Left cardiac atrium (tissue), 4 donors: ENCODE data around the gene B9D2. TPM values are rescaled to one million over a fixed set of nuclear protein-coding genes. Genes with fewer than 3 reads are reported as not detected.

ENCODE experiments used
- ATAC-seq, 2 donors: fragments of 200-7000 bp; cut with Tn5 transposase; one replicate each; pipeline ENCODE4 v1.9.1; 2020; ENCODE audit warnings: mild to moderate bottlenecking in 2 of 2, moderate library complexity in 2 of 2
- DNase-seq: peaks from one replicate; pipeline ENCODE4 v3.0.0-alpha.2; 2020
- intact Hi-C, 2 donors: fragments of 100-400 bp; cut with DNase I; formaldehyde crosslinking; loops; one replicate each; pipeline versions ENCODE4 v1.14.1 to v1.15.1; 2022 to 2023
- total RNA-seq, 2 donors: library from RNA; stranded (reverse); fragmentation: NEBNext Ultra II Directional; extraction: Animal tissue kit (Norgen Biotek cat#: 25700); gene quantifications; one replicate each; pipeline ENCODE4 v1.2.1, GENCODE V29; 2021
- donor health status: DM: no; HTN: yes; CAD: no.
- donor health status: DM: no; HTN: yes; CAD: no; lungs with severe emphysema.
- donor health status: DM: yes; HTN: yes; CAD: no.
- donor health status: Dilated cardiomyopathy.

Gene B9D2
- total RNA-seq, 2 donors from 2014 or later: 3.5 to 4.1 TPM

DNA sequence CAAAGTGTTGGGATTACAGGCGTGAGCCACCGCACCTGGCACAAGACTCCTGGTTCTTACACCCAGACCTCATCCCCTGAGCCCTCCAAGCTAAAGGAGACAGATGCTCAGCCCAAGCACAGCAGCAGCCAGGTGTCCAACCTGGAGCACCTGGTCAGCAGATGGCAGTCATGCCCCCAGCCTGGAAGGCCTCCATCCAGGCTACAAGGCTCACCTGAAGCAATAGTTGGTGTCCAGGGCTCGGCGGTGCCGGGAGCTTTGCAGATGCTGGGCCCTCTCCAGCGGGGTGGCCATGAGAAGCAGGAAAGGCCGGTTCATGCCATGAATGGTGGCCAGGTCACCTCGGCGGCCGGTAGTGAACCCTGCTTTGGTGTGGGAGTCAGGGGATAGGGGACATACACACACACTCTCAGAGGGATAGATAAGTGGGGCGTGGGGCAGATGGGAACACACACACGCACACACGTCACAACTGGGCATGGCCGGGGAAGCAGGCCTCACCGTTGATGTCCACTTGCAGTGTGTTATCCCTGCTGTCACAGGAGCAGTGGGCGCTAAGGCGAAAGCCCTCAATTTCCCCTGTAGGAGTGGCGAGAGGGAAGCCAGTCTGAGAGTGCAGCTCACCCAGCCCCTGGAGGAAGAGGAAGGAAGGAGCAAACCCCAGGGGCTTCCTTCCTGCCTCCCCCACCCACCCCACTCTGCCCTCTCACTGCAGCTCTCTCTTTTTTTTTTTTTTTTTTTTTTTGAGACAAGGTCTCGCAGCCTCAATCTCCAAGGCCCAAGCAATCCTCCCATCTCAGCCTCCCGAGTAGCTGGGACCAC lies 22.1 kb downstream of the B9D2 start:
- intact Hi-C loops: no loop called here
- no peak for DNase-seq
- ATAC-seq: peak in 1 of 2 donors; percentile 34

DNA sequence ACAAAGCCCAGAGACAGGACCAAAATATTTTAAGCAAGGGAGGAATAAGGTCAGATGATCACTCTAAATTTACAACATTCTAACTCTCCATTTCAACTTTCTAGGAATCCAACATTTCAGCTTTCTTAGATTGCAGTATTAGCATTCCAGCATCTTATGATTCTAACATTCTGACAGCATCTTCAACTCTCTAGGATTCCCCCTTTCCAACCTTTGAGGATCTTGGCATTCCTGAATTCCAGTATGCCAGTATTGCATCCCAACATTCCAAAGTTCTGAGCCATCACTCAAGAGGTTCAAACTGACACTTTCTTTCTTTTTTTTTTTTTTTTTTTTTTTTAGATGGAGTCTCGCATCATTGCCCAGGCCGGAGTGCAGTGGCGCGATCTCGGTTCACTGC lies 24.0 kb downstream of the B9D2 start:
- no peak for ATAC-seq
- intact Hi-C loops: no loop called here
- no peak for DNase-seq

DNA sequence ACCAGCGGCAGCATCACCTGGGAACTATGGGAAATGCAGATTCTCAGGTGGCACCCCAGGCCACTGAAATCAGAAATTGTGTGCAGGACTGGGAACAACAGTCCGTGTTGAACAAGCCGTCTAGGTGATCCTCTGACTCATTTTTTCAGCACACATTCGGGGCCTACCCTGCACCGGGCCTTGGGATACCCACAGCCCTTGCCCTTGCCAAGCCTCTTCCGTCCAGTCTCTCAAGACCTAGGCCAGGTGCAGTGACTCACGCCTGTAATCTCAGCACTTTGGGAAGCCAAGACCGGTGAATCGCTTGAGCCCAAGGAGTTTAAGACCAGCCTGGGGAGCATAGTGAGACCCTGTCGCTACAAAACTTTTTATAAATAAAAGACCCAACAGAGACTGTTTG lies 28.5 kb downstream of the B9D2 start:
- ATAC-seq: no peak
- intact Hi-C loops: no loop called here
- DNase-seq: no peak

- intact Hi-C loops: no loop called here
- DNase-seq (no peak), ATAC-seq (peak; percentile 35 to 47)
These were observed 29.2 kb downstream of the B9D2 start for GRCh38 chr19:41334793-41335192.

- no peak for DNase-seq
- ATAC-seq: no peak
- intact Hi-C loops: no loop called here
These were observed 31.5 kb downstream of the B9D2 start for GRCh38 chr19:41332468-41332867.

DNA sequence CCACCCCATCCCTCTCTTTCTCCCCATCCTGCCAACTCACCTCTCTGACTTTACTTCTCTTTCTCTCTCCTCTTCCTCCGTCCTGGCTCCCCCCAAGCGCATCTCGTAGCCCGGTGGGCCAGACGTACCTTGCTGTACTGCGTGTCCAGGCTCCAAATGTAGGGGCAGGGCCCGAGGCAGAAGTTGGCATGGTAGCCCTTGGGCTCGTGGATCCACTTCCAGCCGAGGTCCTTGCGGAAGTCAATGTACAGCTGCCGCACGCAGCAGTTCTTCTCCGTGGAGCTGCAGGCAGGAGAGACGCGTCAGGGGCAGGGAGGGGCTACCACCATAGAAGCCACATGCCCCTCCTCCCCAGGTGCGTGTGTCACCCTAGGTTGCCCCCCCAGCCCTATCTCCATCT lies 31.9 kb downstream of the B9D2 start:
- ATAC-seq (no peak), DNase-seq (no peak)
- intact Hi-C loops: no loop called here

DNA sequence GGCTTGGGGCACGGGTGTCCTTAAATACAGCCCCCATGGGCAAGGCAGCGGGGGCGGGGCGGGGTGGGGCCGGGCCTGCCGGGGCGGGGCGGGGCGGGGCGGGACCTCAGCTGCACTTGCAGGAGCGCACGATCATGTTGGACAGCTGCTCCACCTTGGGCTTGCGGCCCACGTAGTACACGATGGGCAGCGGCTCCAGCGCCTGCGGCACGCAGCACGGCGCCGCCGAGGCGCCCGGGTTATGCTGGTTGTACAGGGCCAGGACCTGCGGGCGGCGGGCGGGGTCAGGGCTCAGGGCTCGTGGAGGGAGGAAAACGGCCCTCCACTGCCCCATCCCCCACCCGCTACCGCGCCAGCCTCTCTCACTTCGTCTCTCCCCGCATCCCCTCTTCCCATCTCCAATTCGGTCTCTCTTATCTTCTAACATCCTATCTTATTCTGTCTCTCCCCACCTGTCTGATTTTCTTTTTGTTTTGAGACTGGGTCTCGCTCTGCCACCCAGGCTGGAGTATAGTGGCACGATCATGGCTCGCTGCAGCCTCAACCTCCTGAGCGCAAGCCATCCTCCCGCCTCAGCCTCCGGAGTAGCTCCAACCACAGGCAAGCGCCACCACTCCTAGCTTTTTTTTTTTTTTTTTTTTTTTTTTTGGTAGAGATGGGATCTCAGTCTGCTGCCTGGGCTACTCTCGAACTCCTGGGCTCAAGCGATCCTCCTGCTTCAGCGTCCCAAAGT lies 32.8 kb downstream of the B9D2 start:
- intact Hi-C loops: no loop called here
- DNase-seq: no peak
- ATAC-seq: no peak

GRCh38 chr19:41330481-41330880 lies 33.5 kb downstream of the B9D2 start:
- no peak for DNase-seq
- intact Hi-C loops: no loop called here
- ATAC-seq: no peak

- intact Hi-C loops: loop anchor here in 1 of 2 donors (10.0 kb wide), 1 partner anchor 106 kb away; the partner anchor contains the start of gene DMAC2
- ATAC-seq (no peak), DNase-seq (no peak)
These were observed 35.1 kb downstream of the B9D2 start for GRCh38 chr19:41328842-41329225.

DNA sequence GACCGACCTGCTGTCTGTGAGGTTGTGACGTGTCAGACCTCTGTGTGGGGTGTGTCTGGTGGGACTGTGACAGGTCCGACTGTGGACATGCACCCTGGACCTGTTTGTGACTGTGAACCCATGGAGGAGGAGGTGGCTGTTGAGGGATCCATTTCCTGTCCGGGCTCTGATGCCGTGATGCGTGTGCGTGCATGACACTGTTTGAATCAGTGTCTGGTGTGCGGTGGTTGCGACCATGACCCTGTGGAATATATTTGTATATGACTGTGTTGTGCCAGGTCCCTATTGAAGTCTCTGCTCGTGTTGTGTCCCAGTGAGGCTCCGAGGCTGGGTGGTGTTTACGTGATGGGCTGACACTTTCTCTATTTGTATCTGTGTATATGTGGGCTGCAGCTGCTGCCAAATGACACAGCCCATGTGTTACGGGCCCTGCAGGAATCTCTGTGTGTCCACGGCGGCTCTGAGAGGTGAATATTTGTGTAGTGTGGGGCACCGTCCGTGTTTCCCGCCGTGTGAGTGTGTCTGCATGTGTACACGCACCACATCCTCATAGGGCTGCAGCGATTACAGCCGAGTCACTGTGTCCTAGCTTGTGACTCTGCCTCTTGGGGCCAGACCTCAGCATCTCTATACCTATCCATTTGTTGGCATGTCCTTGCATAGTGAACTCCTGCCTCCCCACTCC lies 35.6 kb downstream of the B9D2 start:
- DNase-seq (no peak), ATAC-seq (no peak)
- intact Hi-C loops: loop anchor here in 1 of 2 donors (10.0 kb wide), 1 partner anchor 107 kb away; the partner anchor contains the start of gene DMAC2

DNA sequence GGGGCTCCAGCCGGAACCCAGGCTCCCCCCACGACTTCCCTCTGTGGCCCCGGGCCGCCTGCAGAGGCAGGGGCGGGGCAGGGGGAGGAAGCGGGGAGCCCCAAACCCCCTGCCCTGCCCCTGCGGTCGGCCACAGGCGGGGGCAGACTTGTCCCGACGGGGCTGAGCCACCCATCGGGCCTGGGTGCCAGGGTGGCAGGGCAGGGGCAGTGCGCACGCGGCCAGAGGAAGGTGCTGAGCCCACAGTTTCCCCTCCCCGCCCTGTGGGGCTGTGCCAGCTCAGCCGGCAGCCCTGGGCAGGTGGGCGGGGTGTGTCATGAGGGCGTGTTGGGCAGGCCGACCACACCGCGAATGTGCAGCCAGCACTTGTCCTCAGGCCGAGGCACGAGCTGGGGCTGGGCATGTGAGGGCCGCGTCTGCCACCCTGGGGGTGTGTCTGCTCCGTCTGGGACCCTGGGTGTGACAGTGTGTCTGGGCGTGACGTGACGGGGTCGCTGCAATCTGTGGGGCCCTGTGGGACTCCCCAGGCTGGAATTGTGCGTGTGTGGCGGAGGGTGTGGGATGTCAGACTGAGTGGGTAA lies 36.3 kb downstream of the B9D2 start:
- intact Hi-C loops: loop anchor here in 1 of 2 donors (10.0 kb wide), 1 partner anchor 107 kb away; the partner anchor contains the start of gene DMAC2
- ATAC-seq (peak; percentile 42 to 44), DNase-seq (peak; percentile 82)

GRCh38 chr19:41327076-41327575 lies 36.8 kb downstream of the B9D2 start:
- ATAC-seq: no peak
- intact Hi-C loops: loop anchor here in 1 of 2 donors (10.0 kb wide), 1 partner anchor 108 kb away; the partner anchor contains the start of gene DMAC2
- DNase-seq: no peak

GRCh38 chr19:41325947-41326706 lies 37.8 kb downstream of the B9D2 start:
- DNase-seq (no peak), ATAC-seq (peak; percentile 2 to 16)
- intact Hi-C loops: loop anchor here in 1 of 2 donors (10.0 kb wide), 1 partner anchor 109 kb away; the partner anchor contains the start of gene DMAC2

DNA sequence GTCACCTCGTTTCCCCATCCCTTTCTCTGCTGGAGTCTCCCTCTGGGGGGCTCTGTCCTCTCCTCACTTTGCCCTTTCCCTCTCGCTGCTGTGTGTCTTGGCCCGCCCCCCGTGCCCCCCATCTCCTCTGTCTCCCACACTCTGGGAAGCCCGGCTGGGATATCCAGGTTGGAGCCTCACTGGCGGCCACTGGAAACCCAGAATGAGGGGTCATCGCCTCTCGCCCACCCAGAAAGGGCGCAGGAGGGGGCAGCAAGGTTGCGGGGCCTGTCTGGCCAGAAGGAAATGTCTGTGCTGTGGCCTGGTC lies 38.4 kb downstream of the B9D2 start:
- intact Hi-C loops: loop anchor here in 1 of 2 donors (10.0 kb wide), 1 partner anchor 109 kb away; the partner anchor contains the start of gene DMAC2
- no peak for DNase-seq
- no peak for ATAC-seq

DNA sequence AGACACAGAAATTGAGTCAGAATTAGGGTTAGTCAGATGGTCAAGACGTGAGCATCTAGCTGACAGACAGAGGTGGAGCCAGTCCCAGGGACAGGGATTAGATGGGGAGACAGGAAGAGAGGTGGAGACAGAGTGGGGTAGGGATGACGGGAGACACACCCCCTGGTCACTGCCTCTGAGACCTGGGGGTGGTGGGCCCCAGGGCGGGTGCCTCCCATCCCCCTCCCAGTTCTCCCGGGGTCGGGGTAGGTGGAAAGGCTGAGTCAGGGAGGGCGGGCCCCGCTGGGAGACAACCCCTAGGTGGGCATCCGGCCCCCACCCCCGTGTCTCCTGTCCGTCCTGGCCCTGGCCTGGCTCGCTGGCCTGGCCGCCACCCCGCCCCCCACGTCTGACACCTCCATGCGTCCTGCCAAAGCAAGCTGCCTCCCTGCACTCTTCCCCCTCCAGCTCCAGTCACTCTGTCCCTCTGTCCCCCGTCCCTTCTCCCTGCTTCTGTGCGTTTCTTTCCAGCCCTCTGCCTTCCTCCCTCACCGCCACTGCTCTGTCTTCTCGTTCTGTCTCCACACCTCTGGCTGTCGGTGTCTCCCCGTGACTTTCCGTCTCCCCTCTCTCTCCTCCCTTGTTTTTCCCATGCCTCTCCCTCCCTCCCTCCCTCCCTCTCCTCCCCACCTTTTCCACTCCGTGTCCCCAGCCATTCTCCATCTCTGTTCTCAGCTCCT lies 38.9 kb downstream of the B9D2 start:
- DNase-seq (peak; percentile 87), ATAC-seq (peak; percentile 49 to 52)
- intact Hi-C loops: loop anchor here in 1 of 2 donors (10.0 kb wide), 1 partner anchor 110 kb away; the partner anchor contains the start of gene DMAC2

- ATAC-seq: no peak
- no peak for DNase-seq
- intact Hi-C loops: loop anchor here in 1 of 2 donors (10.0 kb wide), 1 partner anchor 111 kb away; the partner anchor contains the start of gene DMAC2
These were observed 39.7 kb downstream of the B9D2 start for GRCh38 chr19:41324231-41324702.

- intact Hi-C loops: loop anchor here in 1 of 2 donors (10.0 kb wide), 1 partner anchor 111 kb away; the partner anchor contains the start of gene DMAC2
These were observed 40.4 kb downstream of the B9D2 start for GRCh38 chr19:41323430-41324125.

More at GRCh38 chr19:41323430-41324125, 40.4 kb downstream of the B9D2 start:
- DNase-seq (peak; percentile 82), ATAC-seq (peak; percentile 34 to 66)
